8988T (cell line): ENCODE results near the gene METTL15.
"Not testable (repeated sequence)": the region's sequence is repeated elsewhere in the genome, so short reads cannot be mapped to it uniquely, and the experiment has no call there.

Source experiments
- DNase-seq: peaks from one replicate; pipeline ENCODE4 v3.0.0; 2011

METTL15 gene

GRCh38 chr11:28315440-28315839 lies 207.3 kb downstream of the METTL15 start:
- DNase-seq = no peak

- no peak for DNase-seq
These were observed 210.7 kb downstream of the METTL15 start for GRCh38 chr11:28318871-28319270.

DNA sequence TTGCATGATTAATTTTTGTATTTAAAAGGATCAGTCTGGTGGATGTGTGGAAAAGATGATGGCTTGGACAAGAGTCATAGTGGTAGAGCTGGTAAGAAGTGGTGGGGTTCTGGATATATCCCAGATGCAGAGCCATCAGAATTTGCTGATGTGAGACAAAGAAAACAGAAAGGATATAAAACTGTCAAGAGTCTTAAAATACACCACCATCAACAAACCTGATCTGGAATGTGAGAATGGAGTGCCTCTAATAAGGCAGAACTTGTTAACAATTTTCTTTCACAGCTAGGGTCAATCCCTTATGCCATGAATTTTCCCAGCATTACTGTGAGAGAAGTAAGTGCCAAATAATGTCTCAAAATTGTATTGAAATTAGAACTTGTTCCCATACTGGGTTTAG lies 215.4 kb downstream of the METTL15 start:
- no peak for DNase-seq

GRCh38 chr11:28332393-28332792 lies 224.2 kb downstream of the METTL15 start:
- DNase-seq = not testable (repeated sequence)

GRCh38 chr11:28337701-28338100 lies 229.5 kb downstream of the METTL15 start:
- no peak for DNase-seq

DNA sequence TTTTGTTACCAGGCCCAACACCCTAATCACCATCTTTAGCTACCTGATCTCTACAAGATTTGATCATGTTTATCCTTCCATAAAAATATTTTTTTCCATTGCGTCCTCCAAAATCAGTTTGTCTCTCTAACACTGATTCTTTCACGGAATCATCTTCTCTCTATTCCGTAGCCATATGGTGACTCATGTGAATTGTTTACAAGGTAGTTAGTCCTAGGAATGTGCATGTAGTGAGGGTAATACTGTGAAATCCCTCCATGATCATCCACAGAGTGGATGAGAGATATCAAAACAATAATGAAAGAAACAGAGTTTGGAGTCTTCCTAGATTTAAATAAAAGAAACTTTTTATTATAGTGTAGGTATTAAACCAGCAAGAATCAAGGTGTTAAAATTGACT lies 230.2 kb downstream of the METTL15 start:
- no peak for DNase-seq

GRCh38 chr11:28339488-28339887 lies 231.3 kb downstream of the METTL15 start:
- DNase-seq = no peak

- no peak for DNase-seq
These were observed 234.5 kb downstream of the METTL15 start for GRCh38 chr11:28342716-28343115.

DNA sequence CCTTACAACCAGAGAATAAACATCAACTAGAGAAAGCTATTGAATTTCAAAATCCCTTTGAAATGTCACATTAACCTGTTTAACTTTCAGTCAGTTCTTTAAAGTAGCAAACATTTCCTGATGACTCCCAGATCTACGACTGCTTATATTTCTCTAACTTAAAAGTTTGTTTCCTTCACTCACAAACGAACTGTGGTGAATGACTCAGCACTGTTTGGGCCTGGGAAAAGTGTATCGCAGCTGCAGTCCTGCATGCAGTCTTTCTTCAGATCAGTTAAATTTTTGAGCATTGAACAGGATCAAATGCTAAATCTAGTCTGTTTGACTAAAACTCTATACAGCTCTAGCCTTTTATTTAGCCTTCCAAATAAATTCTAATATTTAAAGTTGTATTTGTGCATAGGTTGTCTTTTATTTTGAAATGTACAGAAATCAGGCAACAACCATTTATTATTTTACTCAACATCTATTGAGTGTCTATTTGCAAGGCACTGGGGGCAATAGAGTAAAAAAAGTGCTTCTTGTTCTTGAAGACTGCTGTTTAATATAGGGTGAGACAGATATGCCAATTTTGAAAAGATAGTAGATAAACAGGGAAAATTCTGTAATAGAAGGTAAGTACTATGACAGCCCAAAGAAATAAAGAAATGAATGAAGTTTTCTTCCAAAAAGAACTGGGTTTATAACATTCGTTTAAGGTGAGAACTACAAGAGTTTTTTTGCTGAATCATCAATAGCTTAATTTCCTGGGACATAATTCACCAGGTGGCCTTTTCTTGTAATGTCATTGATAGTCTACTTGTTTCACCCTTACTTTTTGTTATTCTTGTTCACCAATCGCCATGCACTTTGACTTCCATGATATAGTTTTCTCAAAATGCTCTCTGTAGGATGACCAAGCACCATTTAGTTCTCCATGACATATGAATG lies 235.4 kb downstream of the METTL15 start:
- no peak for DNase-seq

- DNase-seq = no peak
These were observed 238.0 kb downstream of the METTL15 start for GRCh38 chr11:28346209-28346608.

DNA sequence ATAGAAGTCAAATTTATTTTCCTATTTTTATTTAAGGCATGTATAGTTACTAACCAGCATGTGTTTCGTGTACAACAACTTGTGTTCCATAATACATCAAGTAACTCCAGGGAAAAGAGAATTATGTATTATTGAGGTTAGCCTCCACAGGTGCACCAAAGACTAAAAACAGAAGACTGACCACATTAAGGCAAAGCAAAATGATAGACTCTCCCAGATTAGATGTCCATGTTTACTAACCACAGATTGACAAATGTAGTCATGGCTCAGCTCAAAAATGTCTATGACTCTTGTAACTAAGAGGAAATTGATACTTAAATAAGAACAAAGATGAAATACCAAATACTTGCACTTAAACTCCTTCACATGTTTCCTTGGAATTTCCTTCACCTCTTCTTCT lies 238.5 kb downstream of the METTL15 start:
- DNase-seq = no peak

GRCh38 chr11:28347371-28347770 lies 239.2 kb downstream of the METTL15 start:
- no peak for DNase-seq

- no peak for DNase-seq
These were observed 242.0 kb downstream of the METTL15 start for GRCh38 chr11:28350216-28350615.

- DNase-seq = no peak
These were observed 245.8 kb downstream of the METTL15 start for GRCh38 chr11:28353991-28354390.

DNA sequence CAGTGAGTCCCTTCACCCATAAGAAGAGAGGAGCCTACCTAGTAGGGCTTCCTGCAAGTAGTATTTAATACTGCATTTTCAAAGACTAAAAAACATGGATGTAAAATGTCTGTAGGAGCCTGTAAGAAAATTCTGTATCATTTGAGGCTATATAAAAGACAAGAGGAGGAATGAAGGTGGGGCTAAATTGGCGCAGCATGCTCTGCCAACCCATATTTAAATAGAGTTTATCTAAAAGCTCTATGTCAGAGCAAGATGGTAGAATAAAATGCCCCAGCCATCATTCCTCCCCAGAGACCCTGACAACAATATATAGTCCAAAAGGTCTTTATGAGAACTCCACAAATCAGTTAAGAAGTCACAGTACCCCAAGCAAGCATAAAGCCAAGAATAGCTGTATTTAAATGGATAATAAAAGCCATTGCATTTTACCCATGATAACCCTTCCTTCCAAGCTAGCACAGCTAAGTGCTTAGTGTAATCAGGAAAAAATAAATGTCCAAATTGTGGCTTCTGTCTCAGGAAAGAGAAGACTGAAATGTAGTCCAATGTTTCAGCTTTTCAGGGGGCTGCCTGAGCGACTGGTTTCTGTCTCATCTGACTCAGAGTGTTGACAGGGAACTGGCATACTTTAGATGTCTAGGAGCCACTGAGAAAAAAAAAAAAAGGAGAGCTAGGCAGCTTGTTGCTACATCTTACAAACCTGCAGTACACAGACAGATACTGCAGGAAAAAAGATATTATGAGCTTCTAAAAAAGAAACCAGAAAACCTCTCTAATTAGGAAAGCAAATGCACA lies 258.6 kb downstream of the METTL15 start:
- DNase-seq = no peak

DNA sequence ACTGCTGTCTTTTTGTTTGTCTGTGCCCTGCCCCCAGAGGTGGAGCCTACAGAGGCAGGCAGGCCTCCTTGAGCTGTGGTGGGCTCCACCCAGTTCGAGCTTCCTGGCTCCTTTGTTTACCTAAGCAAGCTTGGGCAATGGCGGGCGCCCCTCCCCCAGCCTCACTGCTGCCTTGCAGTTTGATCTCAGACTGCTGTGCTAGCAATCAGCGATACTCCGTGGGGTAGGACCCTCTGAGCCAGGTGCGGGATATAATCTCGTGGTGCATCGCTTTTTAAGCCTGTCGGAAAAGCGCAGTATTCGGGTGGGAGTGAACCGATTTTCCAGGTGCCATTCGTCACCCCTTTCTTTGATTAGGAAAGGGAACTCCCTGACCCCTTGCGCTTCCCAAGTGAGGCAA lies 269.9 kb downstream of the METTL15 start:
- not testable (repeated sequence) for DNase-seq
